ENCODE measurements around the gene CPNE5. TPM values are rescaled to one million over a fixed set of nuclear protein-coding genes. Genes with fewer than 3 reads are reported as not detected.
A peak's percentile ranks its signal among the peaks of the same experiment; 100 is the strongest.

The CPNE5 gene
- not detected in 2 replicates for total RNA-seq (2014; rRNA removed; shearing (Covaris generic); ENCODE audit: low replicate concordance)

GRCh38 chr6:36838896-36839748 is at the start of gene CPNE5:
TSS of gene CPNE5 (minus strand) at chr6:36839444. CDS start at chr6:36839377, 67 bp downstream.
- in situ Hi-C loops (cut with HindIII; ENCODE audit: low pct_unique_long_range_greater_than_20kb, low sequenced_read_pairs) = no loop called here
- no peak for DNase-seq (ENCODE audit: low read depth)

GRCh38 chr6:36888115-36888643 is 48.9 kb upstream of the CPNE5 start:
- in situ Hi-C loops (cut with HindIII; ENCODE audit: low pct_unique_long_range_greater_than_20kb, low sequenced_read_pairs) = no loop called here
- DNase-seq (ENCODE audit: low read depth) = no peak

- DNase-seq (ENCODE audit: low read depth) = no peak
- in situ Hi-C loops (cut with HindIII; ENCODE audit: low pct_unique_long_range_greater_than_20kb, low sequenced_read_pairs) = no loop called here
Measured at GRCh38 chr6:36886950-36887618, 47.8 kb upstream of the CPNE5 start.

- peak; percentile 93 for DNase-seq (ENCODE audit: low read depth)
- in situ Hi-C loops (cut with HindIII; ENCODE audit: low pct_unique_long_range_greater_than_20kb, low sequenced_read_pairs) = no loop called here
Measured at GRCh38 chr6:36885461-36886401, 46.5 kb upstream of the CPNE5 start, which contains the start of gene C6orf89. TSS of gene C6orf89 (plus strand) at chr6:36885952. CDS start at chr6:36899445, 13,493 bp downstream.

GRCh38 chr6:36884610-36885009 is 45.4 kb upstream of the CPNE5 start:
- DNase-seq (ENCODE audit: low read depth) = no peak
- in situ Hi-C loops (cut with HindIII; ENCODE audit: low pct_unique_long_range_greater_than_20kb, low sequenced_read_pairs) = no loop called here

- no peak for DNase-seq (ENCODE audit: low read depth)
- in situ Hi-C loops (cut with HindIII; ENCODE audit: low pct_unique_long_range_greater_than_20kb, low sequenced_read_pairs) = no loop called here
Measured at GRCh38 chr6:36875250-36875633, 36.0 kb upstream of the CPNE5 start.

- DNase-seq (ENCODE audit: low read depth) = peak; percentile 91
- in situ Hi-C loops (cut with HindIII; ENCODE audit: low pct_unique_long_range_greater_than_20kb, low sequenced_read_pairs) = no loop called here
Measured at GRCh38 chr6:36874443-36875249, 35.4 kb upstream of the CPNE5 start, which contains the start of gene PPIL1. TSS of gene PPIL1 (minus strand) at chr6:36874803. CDS start at chr6:36874772, 31 bp downstream.

- in situ Hi-C loops (cut with HindIII; ENCODE audit: low pct_unique_long_range_greater_than_20kb, low sequenced_read_pairs) = no loop called here
- no peak for DNase-seq (ENCODE audit: low read depth)
Measured at GRCh38 chr6:36873612-36874442, 34.6 kb upstream of the CPNE5 start.

GRCh38 chr6:36873115-36873514 is 33.9 kb upstream of the CPNE5 start:
- no peak for DNase-seq (ENCODE audit: low read depth)
- in situ Hi-C loops (cut with HindIII; ENCODE audit: low pct_unique_long_range_greater_than_20kb, low sequenced_read_pairs) = no loop called here

GRCh38 chr6:36871686-36872085 is 32.4 kb upstream of the CPNE5 start:
- DNase-seq (ENCODE audit: low read depth) = no peak
- in situ Hi-C loops (cut with HindIII; ENCODE audit: low pct_unique_long_range_greater_than_20kb, low sequenced_read_pairs) = no loop called here

- in situ Hi-C loops (cut with HindIII; ENCODE audit: low pct_unique_long_range_greater_than_20kb, low sequenced_read_pairs) = no loop called here
Measured at GRCh38 chr6:36867471-36868224, 28.4 kb upstream of the CPNE5 start.

GRCh38 chr6:36865835-36866234 is 26.6 kb upstream of the CPNE5 start:
- in situ Hi-C loops (cut with HindIII; ENCODE audit: low pct_unique_long_range_greater_than_20kb, low sequenced_read_pairs) = no loop called here

More at GRCh38 chr6:36867471-36868224, 28.4 kb upstream of the CPNE5 start:
- no peak for DNase-seq (ENCODE audit: low read depth)

GRCh38 chr6:36863670-36864540 is 24.7 kb upstream of the CPNE5 start:
- in situ Hi-C loops (cut with HindIII; ENCODE audit: low pct_unique_long_range_greater_than_20kb, low sequenced_read_pairs) = no loop called here
- DNase-seq (ENCODE audit: low read depth) = no peak

More at GRCh38 chr6:36865835-36866234, 26.6 kb upstream of the CPNE5 start:
- DNase-seq (ENCODE audit: low read depth) = no peak

- no peak for DNase-seq (ENCODE audit: low read depth)
- in situ Hi-C loops (cut with HindIII; ENCODE audit: low pct_unique_long_range_greater_than_20kb, low sequenced_read_pairs) = no loop called here
Measured at GRCh38 chr6:36862848-36863382, 23.7 kb upstream of the CPNE5 start.

Measured in Caki2 (cell line).